ENCODE measurements around the gene GLRX2.
A peak's percentile ranks its signal among the peaks of the same experiment; 100 is the strongest.
"Not testable (repeated sequence)": the region's sequence is repeated elsewhere in the genome, so short reads cannot be mapped to it uniquely, and the experiment has no call there.

GLRX2 gene

DNA sequence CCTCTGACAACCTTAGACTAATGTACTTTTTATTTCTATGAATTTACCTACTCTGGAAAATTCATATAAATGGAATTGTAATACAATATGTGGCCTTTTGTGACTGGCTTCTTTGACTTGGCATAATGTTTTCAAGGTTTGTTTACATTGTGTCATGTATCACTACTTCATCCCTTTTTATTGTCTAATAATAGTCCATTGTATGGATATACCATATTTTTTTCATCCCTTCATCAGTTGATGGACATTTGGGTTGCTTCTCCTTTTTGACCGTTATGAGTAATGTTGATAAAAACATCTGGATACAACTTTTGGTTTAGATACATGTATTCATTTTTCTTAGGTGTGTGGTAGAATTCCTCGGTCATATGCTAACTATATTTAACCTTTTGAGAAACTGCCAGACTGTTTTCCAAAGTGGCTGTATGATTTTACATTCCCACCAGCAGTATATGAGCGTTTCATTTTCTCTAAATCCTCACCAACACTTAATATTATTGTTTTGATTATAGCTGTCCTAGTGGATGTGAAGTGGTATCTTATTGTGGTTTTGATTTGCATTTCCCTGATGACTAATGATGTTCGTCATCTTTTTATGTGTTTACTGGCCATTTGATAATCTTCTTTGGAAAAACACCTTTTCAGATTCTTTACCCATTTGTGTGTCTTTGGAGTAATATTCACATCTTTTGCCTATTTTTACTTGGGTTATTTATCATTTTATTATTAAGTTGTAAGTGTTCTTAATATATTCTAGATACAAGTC lies 42.3 kb downstream of the GLRX2 start:
- DNase-seq, result no peak

GRCh38 chr1:193060938-193061337 lies 44.3 kb downstream of the GLRX2 start:
- no peak for DNase-seq

- DNase-seq, result no peak
Observed at GRCh38 chr1:193060406-193060805, 44.8 kb downstream of the GLRX2 start.

- DNase-seq, result no peak
Observed at GRCh38 chr1:193060115-193060403, 45.2 kb downstream of the GLRX2 start.

- DNase-seq, result peak; percentile 86 to 96
Observed at GRCh38 chr1:193059282-193060114, 45.7 kb downstream of the GLRX2 start, which contains the start of the genes RO60 and UCHL5. Gene RO60, plus strand, starts transcription at chr1:193059612. Its CDS starts 9,443 bp downstream, at chr1:193069055. Gene UCHL5, minus strand, starts transcription at chr1:193059360. Its CDS starts 100 bp downstream, at chr1:193059260.

DNA sequence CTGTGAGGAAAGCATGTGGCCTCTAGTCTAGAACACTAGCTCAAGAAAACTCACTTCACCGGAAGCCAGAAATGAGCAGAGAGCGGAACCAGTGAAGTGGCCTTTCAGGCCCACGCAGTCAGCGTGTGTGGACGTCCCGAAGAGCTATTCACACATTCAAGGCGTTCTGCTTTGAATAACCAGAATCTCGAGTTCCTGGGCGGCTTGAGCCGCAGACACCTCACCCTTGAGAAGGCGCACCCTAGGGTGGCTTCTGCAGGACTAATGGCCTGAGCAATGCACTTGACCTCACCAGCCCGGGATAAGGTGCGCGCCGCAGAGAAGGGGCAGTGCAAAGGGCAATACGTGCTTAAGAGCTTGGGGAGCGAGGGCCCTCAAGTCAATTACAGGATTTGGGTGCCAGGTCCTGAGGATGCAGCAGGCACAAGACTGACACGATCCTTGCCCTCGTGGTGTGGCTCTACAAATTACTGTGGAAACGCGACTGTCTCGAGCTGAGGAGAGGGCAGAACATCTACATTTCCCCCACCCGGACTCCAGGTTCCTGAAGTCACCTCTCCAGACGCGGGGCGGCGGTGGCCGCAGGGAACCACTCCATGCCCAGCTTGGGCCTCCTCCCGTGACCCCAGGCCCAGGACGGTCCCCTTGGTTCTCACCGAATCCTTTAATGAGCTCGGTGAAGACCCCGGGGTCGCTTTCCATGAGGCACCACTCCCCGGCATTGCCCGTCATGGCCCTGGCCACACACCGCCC lies 46.5 kb downstream of the GLRX2 start:
- DNase-seq, result peak; percentile 39 to 58

- DNase-seq, result no peak
Observed at GRCh38 chr1:193054169-193054675, 51.0 kb downstream of the GLRX2 start.

- not testable (repeated sequence) for DNase-seq
Observed at GRCh38 chr1:193048913-193049312, 56.3 kb downstream of the GLRX2 start.

Data from stimulated activated CD4-positive, alpha-beta T cell treated with anti-CD3 and anti-CD28 coated beads, Interleukin-4, amount 100 ng/mL, for 4 hours (primary cell).